ENCODE results near the gene SLC22A3.

Gene SLC22A3

DNA sequence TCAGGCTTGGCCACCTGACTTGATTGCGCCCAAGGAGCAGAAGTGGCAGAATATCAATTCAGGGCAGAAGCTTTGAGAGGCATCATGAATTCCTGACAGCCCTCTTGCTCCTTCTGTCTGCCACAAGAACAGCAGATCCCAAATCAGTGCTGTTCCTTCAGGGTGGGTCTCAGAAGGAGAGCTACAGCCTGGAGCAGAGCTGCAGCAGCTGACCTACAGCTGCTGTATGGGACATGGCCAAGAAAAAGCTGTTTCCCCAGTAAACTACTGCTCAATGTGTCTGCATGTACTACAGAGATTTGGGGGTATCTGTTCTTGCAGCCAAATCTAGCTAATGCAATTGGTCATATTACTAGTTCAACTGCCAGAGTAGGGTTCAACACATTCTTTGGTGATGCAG lies 69.0 kb downstream of the SLC22A3 start:
- DNase-seq (ENCODE audit: low read depth) = no peak

DNA sequence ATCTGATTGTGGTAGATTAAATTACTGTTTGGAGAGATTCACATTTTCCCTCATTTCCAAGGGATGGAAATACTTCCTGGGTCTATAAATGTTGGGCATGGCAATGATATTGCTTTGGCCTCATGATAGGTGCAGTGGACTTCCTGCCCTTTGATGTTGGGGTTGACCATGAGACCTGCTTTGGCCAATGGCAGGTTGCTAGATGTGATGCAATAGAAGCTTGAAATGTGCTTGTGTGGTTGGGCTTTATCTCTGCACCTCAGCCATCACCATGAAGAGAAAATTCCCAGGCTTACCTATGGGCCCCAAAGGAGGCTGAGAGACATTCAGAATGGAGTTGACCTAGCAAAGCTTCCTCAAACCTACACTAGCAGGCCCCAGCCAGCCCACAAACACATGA lies 69.4 kb downstream of the SLC22A3 start:
- no peak for DNase-seq (ENCODE audit: low read depth)

DNA sequence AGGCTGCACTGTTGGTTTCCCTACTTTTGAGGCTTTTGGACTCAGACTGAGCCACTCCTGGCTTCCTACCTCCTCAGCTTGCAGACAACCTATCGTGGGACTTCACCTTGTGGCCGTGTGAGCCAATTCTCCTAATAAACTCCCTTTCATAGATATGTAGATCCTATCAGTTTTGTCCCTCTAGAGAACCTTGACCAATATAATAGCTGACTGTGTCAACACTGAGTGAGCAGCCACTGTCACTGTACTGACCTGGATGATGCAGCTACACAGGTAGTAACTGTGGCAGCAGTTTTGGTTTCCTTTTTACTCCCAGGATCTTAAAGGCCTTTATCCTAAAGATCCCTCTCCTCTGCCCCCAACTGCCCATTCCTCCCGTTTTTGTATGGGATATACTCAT lies 70.2 kb downstream of the SLC22A3 start:
- DNase-seq (ENCODE audit: low read depth) = no peak

DNA sequence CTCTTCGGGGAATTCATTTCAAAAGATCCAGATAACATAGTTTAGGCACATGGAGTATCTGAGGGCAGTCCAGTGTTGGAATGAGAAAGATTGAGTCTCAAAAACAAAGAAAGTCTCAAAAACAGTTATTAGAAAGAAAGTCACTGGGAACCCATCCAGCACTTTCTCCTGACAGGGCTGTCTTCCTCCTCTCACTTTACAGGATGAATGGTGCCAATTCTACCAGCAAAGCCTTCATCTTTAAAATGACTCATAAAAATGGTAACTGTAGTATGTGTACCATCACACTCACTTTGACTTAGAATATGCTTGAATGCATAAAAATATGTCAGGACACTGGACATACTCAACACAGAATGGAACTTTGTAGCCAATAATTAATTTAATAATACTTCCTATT lies 71.3 kb downstream of the SLC22A3 start:
- DNase-seq (ENCODE audit: low read depth) = no peak

DNA sequence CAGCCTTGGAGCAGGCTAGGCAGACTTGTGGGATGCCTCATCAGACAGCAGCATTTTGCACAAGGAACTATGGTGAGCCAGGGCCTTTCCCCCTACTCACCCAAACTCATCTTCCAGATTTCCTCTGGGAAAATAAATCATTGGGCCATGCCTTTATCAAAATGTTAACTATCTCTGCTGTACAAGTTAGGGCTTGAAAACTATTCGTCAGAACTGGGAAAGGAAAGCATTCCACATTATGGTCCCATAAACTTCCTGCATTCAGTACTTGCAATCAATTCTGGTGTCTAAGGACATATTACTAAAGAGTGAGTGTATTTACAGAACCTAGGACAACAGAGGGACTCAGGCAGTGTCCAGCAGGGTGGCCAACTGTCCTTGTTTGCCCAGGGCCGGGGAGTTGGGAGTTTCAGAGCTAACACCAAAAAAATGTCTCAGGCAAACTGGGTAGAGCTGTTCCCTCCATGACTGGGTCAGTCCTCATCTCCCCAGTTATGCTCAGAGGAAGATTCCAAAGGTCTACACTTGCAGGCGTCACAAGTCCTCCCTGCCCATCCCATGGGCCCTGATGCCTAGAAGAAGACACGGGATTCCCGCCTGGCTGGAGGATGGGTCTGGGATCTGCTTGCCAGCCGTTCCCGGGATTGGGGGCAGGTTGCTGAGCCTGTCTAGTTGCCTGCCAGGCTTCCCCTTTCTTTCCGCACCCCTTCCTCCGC lies 72.2 kb downstream of the SLC22A3 start:
- DNase-seq (ENCODE audit: low read depth) = no peak

DNA sequence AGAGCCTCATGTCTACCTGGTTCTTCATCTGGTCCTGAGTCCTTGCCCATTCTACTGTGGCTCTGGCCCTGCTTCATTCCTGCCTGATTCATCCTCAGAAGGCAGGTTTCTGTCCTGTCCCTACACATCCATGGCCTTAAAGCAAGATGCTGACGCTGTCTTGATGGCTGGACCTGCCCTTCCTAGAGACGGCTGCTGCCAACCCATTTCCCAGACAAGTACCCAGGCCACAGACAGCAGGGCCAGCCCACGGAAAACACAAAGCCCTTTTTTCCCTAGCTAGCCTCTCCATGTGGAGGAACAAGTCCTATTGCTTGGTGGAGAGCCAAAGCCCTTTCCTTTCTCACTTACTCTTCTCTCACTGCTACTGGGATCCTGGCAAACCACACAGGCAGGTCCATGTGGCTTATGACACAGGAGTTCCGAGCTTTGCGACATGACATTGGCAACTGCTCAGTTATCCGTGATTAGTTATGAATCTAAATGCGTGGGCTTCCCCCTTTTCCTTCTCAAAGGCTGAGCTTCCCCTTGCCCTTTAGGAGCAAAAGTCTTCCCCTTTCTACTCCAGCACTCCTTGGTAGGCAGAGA lies 72.9 kb downstream of the SLC22A3 start:
- DNase-seq (ENCODE audit: low read depth) = no peak

DNA sequence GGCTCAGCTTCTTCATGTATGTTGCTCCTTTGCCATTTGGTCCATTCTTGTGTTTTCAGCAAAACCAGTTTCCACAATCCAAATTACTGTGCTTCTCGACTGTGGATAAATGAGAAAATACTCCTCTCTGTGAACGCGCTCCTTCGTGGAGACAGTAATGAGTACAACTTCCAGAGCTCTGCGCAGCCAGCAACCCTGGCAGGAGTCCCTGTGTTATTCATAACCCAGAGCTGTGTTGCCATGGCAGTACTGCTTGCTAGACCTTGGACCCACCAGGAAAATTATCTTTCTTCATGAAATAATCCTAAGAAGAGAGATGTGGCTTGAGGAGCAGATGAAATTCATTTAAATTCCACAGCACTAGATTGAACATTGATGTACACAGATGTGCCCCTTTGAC lies 73.7 kb downstream of the SLC22A3 start:
- DNase-seq (ENCODE audit: low read depth) = no peak

DNA sequence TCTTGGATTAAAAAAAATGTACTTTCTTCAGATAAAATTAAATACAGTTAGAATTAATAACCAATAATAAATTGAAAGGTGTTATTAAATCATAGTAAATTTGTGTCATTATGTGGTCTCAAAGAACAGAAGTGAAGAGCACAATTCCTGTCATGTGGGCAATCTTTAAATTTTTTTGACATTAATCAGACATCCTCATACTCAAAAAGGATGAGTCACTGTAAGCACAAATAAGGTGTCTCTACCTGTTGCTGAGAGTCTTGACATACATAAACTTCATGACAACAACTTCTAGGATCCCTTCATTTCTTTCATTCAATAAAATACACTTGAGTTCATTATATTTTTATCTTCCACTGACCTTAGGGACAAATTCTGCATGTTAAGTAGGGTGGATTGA lies 76.1 kb downstream of the SLC22A3 start:
- peak; percentile 33 for DNase-seq (ENCODE audit: low read depth)

DNA sequence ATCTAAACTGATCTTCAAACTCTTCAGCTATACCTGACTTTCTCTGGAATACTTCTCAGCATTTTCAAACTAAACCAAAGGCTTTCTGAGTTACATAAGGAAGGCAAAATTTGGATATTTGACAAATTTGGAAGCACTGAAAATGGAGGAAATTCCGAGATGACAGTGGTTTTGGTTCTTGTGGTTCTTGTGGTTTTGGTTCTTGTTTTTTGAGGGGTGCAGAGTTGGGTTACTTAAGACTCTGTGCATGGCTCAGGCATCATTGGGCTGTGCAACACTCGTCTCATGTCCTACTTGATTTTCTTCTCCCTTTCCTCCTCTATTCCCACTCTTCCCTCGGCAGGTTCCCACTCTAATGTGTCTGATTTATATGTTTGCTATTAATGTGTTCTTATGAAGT lies 78.0 kb downstream of the SLC22A3 start:
- DNase-seq (ENCODE audit: low read depth) = no peak

DNA sequence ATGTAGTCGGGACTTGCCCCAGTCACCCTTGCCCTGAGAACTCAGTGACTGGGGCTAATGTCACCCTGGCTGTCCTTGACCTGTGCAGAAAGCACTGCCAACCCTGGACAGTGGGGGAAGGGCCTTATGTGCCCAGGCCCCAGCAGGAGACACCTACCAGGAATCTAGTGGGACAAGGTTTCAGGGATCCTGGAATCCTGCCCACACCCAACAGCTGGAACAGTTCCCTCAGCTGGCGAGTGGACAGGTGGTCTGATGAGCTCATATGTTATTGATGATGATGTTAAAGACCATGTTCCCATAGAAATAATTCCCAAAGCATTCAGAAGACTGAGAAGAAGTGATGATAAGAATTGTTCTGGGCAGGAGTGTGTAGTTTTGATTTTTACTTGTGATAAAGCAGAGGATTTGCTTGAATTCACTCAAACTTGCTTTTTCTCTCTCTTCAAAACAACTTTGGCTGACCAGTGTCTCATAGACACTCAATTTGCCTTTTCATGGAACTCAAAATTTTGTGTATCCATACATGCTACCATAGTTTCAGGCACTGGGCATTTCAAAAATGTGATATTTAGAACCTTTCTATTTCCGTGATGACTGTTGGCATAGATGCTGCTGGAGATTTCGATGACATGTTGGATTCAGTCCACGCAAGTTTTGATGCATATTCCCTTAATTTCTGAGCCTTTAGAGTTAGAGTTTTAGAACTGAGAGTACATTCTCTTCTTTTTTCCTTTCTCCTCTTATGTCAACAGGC lies 79.3 kb downstream of the SLC22A3 start:
- DNase-seq (ENCODE audit: low read depth) = no peak

DNA sequence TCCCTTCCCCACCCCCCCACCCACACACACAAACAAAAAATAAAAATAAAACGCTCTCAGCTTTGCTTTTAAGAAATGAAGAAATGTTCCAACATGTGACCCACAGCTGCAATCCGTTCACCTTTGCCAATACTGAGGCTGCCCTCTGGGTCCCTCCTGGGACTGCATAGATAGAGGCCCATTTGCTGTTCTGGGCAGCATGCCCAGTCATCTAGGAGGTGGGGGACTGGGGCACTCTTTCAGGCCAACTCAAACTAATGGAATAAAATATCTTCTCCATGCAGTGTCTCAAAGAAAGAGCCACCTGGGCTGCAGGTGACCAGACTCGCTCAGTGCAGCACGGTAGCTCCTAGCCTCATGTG lies 79.9 kb downstream of the SLC22A3 start:
- no peak for DNase-seq (ENCODE audit: low read depth)

DNA sequence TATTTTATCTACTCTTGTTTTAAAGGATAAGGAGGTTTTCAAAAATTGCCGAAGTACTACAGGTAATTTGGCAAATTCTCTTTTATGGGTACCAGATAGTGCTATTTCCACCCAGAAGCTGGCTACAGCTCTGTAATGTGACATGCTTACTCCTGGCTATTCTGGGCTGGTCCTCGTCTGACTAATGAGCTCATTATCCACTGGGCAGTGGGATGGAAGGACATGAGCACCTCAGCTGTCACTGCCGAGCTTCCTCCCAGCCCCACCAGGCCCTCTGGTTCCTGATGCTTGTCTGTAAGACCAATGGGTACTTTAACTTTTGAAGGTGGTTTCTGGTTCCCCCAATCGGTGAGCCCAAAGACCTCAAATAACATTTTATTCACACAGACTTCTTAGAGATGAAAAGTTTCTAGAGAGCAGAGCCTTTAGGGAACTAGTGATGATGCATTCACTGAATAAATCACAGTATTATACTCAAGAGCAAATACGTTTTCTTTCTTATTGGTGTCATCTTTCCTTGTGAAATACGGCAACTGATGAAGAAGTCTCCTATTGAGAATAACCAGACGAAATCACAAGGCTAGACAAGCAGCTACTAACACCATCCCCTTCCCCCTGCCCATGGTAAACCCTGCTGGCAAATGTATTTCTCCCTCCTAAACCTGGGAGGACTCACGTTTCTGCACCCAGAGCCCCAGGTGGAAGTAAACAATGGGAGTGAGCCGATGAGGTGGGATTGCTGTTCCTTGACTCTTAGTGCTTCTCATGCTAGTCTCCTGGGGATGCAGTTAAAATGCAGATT lies 80.8 kb downstream of the SLC22A3 start:
- no peak for DNase-seq (ENCODE audit: low read depth)

DNA sequence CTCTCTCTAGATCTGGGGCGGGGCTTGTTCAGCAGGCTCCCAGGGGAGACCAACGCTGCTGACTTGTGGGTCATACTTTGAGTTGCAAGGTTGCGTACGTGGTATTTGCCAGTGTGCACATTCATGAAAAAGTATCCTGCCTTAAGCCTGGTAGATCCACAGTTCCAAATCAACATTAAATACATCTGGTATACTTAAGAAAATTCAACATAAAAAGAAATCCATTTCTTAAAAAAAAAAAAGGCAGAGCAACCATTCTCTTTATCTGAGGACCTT lies 81.4 kb downstream of the SLC22A3 start:
- DNase-seq (ENCODE audit: low read depth) = no peak

DNA sequence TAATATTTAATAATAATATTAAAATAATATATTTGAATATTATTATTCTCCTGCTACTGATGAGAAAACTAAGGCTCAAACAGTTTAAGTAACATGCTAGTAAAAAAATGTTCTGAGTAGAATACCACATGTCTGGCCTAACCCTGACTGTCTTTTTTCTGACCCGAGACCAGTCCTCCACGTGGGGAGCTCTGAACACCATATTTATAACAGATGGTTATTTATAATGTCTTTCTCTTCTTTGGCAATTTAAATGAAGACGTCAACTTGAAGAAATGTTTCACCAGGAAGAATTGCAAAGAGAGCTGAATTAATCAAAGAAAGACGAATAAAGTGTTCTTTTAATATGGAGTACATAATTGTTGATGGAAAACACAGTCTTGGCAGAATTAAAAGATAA lies 82.0 kb downstream of the SLC22A3 start:
- no peak for DNase-seq (ENCODE audit: low read depth)

DNA sequence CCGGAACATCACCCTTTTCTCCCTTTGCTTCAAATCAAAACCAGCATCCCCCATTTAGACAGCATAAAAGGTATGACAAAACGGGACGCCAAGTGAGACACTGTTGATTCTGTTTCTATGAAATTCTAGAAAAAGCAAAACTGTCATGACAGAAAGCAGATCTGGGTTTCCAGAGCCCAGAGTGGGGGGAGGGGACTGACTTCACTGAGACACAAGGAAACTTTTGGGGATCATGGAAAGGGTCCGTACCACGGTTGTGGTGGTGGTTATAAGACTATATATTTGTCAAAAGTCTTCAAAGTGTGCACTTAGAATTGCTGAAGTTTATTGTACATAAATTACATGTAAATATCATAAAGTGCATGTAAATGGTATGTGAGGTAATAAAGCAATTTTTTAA lies 82.6 kb downstream of the SLC22A3 start:
- DNase-seq (ENCODE audit: low read depth) = no peak

DNA sequence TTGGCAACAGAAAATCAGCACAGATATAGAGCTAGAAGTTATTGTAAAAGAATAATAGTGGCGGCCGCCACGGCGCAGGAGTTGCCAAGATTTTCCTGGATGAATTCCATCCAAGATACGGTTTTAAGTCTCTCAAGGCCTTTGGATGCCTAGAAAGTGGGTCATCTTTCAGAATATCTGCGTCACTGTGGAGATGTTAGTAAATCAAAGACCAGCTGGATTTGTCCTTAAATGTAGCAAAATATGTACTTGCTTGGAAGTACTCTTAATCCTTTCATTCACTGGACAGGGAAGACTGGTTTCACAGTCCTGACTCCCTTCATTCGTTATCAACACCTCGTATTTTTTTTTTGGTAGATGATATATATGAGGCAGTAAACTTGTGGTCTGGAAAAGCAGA lies 83.0 kb downstream of the SLC22A3 start:
- peak; percentile 25 for DNase-seq (ENCODE audit: low read depth)

DNA sequence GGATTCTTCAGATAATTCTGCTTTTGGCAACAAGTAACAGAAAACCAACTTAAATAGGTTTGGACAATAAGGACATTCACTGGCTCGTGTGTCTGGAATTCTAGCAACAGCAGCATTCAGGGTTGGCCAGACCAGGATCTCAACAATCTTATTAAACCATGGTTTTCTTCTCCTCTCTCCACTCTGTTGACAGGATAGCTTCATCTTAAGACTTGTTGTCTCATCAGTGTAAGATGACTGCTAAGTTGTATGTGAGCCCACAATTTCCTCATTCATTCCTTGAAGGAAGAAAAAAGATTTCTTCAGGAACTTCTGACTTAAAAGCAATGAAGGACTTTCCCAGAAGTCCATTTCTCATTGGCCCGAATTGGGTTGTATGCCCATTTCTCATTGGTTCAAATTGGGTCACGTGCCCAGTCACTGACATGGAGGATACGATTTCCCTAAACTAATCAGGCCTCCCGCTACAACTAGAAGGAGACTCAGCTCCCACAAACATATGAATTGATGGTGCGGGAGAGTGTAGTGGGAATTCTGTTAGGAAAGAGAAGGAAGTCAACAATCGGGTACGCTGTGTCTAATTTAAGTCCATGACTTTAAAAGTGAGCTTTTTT lies 83.7 kb downstream of the SLC22A3 start:
- DNase-seq (ENCODE audit: low read depth) = no peak

DNA sequence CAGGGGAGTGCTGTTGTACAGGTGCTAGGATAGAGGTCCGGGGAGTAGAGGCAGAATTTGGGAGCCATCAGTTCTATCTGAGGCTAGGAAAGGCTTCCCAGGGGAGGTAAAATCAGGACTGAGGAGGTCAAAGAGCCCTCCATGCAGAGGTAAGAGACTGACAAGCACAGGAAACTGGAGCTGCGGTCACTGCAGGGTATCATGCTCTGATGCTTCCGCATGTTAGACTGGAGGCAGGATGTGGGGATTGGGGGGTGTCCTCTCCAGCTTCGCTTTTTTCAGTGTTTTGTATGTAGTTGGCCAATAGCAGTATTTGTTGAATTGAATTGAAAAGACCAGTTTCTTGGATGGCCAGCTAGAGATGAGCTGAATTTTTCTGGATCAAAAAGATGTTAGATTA lies 87.8 kb downstream of the SLC22A3 start:
- DNase-seq (ENCODE audit: low read depth) = no peak

DNA sequence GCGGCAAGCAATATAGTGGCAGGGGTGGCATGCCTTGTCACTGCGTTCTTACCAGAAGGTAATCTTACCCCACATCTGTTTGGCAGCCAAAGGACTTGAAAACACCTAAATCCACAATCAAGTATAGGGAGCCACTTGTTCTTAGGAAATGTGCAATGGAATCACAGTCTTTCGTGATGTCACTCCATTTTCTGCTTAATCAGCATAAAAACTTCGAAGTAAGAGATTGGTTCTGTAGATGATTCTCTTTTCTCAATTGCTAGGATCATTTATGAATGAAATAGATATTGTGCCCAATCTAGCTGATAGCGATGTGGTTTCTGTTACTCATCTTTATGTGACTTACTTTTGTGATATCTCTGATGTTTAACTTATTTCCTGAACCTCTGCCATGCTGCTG lies 89.0 kb downstream of the SLC22A3 start:
- no peak for DNase-seq (ENCODE audit: low read depth)

DNA sequence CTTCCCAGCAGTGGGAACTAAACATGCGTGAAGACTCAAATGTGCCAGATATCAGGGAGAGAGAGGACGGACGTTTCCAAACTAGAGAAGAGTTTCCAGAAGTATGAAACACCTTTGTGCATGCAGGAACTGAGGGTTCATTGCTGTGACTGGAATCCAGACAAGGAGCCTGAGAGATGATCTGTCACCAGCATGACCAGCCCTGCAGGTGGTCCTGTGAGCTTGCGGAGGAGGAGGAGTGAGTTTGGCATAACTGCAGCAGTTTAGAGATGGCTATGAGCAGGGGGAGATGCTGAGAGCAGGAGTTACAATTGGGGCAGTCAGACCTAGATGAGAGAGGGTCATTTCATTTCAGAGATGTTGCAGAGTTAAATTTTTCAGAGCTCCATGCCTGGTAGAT lies 89.6 kb downstream of the SLC22A3 start:
- DNase-seq (ENCODE audit: low read depth) = no peak

DNA sequence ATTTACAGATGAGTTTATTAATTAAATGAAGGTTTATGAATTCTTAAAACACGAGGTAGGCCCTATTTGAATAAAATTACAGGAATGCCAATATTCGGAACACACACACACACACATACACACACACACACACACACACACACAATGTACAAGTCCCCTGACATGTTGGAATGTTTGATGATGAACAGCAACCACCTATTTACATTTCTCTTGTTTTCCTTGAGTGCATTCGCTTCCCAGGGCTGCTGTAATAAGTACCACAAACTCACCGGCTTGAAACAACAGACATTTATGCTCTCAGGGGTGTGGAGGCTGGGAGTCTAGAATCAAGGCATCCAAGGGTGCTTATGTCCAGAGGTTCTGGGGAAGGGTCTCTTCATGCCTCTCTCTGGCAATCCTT lies 90.3 kb downstream of the SLC22A3 start:
- DNase-seq (ENCODE audit: low read depth) = no peak

DNA sequence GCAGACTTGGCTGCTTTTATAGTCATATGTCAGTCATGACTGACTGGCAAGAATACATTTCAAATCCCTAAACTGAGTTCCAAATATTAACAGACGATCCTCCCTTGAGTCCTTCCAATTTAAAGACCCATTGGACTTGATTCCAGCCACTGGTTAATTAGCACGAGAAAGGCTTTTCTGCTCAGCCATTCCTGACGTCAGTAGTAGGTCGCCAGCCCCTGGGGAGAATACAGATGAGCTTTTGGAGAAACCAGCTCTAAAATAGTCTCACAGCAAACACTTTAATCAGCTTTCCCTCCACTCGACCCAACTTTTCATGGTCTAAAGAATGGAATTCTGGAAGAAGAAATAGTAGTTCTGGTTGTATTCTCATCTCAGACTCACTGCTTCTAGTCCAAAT lies 91.6 kb downstream of the SLC22A3 start:
- no peak for DNase-seq (ENCODE audit: low read depth)

DNA sequence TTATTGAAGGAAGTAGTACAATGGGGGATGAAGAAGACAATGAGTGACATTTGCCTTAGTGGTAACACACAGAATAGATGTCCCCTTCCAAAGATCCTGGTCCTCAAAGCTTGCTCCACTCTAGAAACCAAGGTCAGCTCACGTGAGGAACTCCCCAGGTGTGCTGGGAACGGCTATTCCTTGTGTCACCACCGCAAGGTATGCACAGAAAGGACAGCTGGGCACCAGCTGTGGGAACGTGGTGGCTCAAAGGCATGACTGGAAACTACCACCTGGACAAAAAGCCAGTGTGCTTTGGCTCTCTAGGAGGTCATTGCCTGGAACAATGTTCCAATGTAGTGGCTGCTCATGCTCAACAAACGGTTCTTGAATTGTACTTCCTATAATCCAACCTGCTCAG lies 94.0 kb downstream of the SLC22A3 start:
- DNase-seq (ENCODE audit: low read depth) = no peak

Data from ELR (cell line).